NCI-H128 (cell line): Measurements from ENCODE around the gene PLPP1.

ENCODE experiments used
- DNase-seq: peaks from one replicate; lab custom pipeline; 2025; ENCODE audit not compliant: unreplicated experiment; lab: John Stamatoyannopoulos, UW

Gene PLPP1

DNA sequence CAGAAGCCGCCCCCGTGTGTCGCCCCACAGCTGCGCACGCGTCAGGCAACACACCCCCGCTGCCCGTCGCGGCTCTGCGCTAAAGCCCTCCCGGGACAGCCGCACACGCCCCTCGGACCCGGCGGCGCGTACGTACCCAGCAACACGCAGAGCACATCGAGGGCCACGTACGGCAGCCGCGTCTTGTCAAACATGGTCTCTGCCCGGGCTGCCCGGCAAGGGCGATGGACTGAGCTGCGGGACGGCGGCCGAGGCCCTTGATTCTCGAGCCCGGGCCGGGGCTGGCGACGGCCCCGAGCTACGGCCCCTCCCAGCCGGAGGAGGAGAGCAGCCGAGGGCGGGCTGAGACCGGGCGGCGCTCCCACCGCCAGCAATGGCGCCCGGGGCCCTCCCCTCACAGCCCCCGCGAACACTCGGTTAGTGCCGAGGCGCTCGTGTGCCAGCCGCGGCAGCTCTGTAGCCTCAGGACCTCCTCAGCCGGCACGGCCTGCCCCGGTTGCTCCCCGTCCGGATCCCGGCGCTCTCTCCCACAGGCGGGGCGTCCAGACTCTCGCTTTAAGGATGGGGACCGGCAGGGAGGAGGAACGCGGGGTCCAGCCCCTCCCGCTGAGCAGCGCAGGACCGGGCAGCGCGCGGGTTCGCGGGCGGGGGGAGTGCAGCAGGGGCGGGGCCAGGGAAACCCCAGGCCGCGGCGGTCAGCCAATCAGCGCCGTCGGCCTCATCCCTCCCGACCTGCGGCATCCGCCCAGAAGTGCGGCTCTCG lies at the start of gene PLPP1:
Gene PLPP1 (minus strand): TSS at position 529 of the 763 bp plus-strand sequence. CDS start 335 bp downstream, at position 194.
- DNase-seq: peak; percentile 41

DNA sequence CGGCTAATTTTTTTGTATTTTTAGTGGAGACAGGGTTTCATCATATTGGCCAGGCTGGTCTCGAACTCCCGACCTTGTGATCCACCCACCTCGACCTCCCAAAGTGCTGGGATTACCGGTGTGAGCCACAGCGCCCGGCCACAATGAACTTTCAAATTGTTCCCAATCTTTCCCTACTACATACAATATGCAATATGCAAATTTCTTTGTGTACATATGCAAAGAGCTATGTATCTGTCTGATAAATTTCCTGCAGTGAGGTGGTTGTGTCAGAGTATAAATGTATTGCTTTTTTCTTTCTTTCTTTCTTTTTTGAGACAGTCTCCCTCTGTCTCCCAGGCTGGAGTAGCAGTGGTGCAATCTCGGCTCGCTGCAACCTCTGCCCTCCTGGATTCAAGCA lies 48.8 kb upstream of the PLPP1 start:
- no peak for DNase-seq

DNA sequence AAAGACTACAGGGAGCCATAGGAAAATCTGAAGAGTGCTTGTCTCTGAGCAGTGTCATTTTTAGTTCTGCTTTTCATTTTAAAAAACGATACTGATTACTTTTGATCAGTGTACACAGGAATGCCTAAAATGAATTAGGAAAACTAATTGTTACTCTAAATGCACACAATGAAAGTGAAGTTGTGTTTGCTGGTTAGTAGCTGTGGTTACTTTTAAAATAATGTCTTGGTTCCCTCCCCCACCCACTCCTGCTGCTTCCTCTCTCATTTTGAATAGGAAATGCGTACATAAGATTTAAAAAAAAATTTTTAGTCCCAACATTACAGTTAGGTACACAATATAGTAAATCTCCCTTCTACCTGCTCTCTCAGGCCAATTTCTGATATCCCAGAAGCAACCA lies 47.5 kb upstream of the PLPP1 start:
- no peak for DNase-seq

DNA sequence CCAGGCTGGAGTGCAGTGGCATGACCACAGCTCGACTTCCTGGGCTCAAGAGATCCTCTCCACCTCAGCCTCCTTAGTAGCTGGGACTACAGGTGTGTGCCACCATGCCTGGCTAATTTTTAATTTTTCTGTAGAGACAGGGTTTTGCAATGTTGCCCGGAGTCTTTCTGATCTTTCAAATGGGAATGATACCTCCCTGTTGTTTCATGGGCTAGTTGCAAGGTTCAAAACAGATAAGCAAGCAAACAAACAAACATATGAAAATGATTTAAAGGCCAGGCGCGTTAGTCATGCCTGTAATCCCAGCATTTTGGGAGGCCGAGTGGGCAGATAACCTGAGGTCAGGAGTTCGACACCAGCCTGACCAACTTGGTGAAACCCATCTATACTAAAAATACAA lies 45.3 kb upstream of the PLPP1 start:
- DNase-seq: no peak

DNA sequence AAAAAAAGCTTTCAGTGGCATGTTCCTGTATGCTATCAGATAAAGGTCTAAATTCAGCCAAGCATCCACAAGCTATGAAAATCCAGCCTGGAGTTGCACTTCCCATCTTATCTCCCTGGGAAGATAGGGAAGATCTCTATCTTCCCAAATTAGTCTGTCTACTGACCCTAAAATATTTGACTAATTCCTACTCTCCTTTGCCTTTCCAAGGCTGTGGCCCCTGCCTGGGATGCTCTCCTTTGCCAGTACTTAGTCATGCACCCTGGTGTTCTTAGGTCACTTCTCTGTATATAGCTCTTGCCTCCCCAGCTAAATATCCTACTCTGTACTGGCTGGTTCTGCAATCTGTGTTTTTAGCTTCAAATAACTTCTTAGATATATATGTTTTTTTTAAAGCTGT lies 44.0 kb upstream of the PLPP1 start:
- no peak for DNase-seq

DNA sequence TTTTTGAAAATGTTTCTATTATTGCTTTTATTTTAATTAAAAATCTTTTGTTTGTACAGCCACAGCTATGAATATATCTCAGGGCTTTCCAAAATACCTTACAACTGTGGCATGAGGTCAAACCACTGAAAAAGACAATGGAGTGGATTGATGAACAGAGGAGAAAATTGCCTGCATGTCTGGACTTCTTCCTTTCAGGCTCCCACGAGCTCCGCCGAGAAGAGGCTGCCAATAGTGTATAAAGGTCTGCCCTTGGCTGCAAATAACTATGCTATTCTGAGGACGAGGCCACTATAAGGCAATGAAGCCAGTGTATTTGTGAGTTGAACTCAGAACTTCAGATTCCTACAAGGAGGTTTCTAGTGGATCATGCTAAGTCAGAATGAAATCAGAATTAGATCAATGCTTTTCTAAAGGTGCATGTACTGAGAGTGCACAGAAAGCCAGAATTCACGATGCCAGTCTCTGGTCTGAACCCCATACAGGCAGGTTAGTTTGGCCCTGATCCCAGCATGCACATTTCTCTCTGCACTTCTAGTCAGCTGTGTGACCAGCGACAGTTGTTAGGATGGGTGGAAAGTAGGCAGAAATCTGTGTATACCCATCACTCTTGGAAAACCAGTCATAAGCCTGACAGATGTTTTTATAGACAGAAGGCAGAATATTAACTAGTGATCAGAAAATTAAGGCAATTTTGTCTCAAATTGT lies 42.7 kb upstream of the PLPP1 start:
- no peak for DNase-seq

DNA sequence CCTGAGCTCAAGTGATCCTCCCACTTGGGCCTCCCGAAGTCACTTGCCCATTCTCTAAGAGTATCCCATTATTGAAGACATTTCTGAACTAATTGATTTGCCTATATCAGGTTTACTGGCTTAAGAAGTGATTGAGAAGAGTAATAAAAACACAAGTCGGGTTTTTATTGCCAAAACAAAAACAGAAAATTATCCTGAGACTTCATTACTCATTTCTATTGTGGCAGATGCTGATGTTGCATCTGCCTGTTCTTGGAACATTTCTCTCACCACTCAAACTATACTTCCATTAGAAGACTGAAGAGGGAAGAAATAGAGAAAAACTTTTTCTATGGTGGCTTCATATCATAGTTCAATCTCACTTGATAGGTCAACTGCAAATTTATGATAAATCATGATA lies 41.9 kb upstream of the PLPP1 start:
- DNase-seq: no peak

DNA sequence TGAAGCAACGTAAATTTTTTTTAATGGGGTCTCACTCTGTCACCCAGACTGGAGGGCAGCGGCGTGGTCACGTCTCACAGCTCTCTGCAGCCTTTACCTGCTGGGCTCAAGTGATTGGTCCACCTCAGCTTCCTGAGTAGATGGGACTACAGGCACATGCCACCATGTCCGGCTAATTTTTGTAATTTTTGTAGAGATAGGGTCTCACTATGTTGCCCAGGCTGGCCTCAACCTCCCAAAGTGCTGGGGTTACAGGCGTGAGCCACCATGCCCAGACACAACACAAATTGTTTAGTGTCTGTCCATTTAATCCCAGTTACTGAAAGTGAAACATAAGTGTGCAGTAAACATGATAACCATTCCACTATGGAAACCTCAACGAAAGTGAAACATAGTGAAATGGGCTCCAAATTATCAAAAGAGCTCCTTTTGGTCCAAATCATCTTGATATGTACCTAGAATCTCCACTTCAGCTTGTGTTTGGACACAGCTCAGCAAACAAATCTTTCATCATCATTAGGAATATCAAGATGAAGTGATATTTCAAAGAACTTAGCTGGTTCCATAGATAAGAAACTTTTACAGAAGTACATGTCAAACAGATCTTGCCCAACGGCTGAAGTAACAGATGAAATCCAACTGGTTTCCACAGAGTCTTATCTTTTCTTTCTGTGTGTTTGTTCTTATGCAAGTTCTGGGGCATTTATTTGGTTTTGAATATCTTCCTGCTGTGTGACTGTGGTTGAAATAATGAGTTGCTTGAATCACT lies 41.2 kb upstream of the PLPP1 start:
- DNase-seq: no peak

GRCh38 chr5:55572600-55572999 lies 37.8 kb upstream of the PLPP1 start:
- DNase-seq: no peak

- DNase-seq: no peak
These were observed 37.3 kb upstream of the PLPP1 start for GRCh38 chr5:55572020-55572419.

- no peak for DNase-seq
These were observed 35.8 kb upstream of the PLPP1 start for GRCh38 chr5:55570570-55570969.

- no peak for DNase-seq
These were observed 35.3 kb upstream of the PLPP1 start for GRCh38 chr5:55570026-55570425.

GRCh38 chr5:55569513-55569865 lies 34.7 kb upstream of the PLPP1 start:
- DNase-seq: no peak

GRCh38 chr5:55568654-55569512 lies 34.1 kb upstream of the PLPP1 start:
- DNase-seq: no peak

GRCh38 chr5:55564721-55565120 lies 30.0 kb upstream of the PLPP1 start:
- no peak for DNase-seq

DNA sequence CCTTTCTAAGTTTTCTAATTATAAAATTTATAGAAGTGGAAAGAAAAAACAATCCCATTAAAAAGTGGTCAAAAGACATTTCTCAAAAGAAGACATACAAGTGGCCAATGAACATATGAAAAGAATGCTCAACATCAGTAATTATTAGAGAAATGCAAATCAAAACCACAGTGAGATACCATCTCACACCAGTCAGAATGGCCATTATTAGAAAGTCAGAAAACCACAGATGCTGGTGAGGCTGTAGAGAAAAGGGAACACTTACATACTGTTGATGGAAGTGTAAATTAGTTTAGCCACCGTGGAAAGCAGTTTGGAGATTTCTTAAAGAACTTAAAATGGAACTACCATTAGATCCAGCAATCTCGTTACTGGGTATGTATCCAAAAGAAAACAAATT lies 23.7 kb upstream of the PLPP1 start:
- DNase-seq: no peak

- DNase-seq: no peak
These were observed 22.4 kb upstream of the PLPP1 start for GRCh38 chr5:55557123-55557522.

DNA sequence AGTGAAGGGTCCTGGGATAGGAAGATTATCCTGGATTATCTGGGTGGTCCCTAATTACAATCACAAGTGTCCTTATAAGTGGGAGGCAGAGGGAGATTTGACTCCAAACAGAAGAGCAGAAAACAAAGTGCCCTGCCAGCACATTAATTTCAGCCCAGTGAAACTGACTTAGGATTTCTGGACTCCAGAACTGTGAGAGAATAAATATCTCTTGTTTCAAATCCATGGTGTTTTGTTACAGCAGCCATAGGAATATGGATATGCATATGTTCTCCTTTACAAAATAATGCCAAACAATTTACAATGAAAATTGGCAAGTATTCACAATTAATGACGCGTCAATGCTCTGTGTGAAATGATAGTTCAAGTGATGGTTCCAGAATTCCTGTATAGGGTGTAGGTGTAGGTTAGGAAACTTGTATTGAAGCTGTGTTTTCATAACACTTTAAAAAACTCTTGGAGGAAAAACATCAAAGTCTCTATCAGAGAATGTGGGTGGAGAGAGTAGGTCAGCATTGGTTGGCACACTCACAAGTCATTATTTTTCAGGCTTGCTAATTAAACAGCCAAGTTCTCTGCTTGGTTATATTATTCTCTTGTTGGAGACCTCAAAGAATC lies 19.9 kb upstream of the PLPP1 start:
- no peak for DNase-seq

- no peak for DNase-seq
These were observed 17.1 kb upstream of the PLPP1 start for GRCh38 chr5:55551904-55552303.

DNA sequence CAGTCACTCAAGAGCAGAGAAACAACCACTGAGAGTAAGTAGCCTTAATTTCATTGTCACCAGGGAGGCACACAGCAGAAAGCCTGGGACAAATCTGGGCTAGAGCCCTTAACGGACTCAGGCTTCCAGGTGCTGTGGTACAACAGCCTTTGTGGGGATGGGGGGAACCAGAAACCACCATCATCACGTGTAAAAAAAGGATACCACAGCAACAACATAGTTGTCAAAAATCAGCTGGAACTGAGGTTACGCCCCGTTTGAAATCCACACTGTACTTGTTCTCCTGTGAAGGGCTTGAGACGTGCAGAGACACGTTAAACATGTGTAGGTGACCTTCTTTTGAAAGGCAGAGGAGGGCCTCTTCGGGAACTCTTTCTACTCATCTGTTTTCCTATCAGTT lies 16.6 kb upstream of the PLPP1 start:
- no peak for DNase-seq

GRCh38 chr5:55547781-55548180 lies 13.0 kb upstream of the PLPP1 start:
- no peak for DNase-seq
